Fibroblast of villous mesenchyme (primary cell): Measurements from ENCODE around the gene PLAAT4. TPM values are rescaled to one million over a fixed set of nuclear protein-coding genes. Genes with fewer than 3 reads are reported as not detected.
A peak's percentile ranks its signal among the peaks of the same experiment; 100 is the strongest.

Experiments used
- DNase-seq: peaks from one replicate; pipeline ENCODE4 v3.0.0-alpha.2; 2010; ENCODE audit warnings: low read depth
- H3K4me3 ChIP-seq: 2 replicates; pipeline ENCODE4 v1.5.1; 2011; ENCODE audit warnings: low read depth, mild to moderate bottlenecking, low read length
- total RNA-seq: library from RNA; depleted of rRNA; stranded (reverse); fragments of >200 nt; gene quantifications from 2 replicates; pipeline ENCODE4 v1.2.3, GENCODE V29; 2012
- TF ChIP-seq, protein P1 (sequence below): IDR thresholded peaks from 2 replicates; pipeline ENCODE4 v1.5.1; 2012; ENCODE audit warnings: low read depth, mild to moderate bottlenecking, low read length; ENCODE audit not compliant: insufficient read depth

The PLAAT4 gene, protein sequence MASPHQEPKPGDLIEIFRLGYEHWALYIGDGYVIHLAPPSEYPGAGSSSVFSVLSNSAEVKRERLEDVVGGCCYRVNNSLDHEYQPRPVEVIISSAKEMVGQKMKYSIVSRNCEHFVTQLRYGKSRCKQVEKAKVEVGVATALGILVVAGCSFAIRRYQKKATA
- 5.8 and 8.2 TPM in 2 replicates for total RNA-seq

- peak within 1 kb of the TSS; percentile 50 for H3K4me3 ChIP-seq
- TF ChIP-seq, protein P1, sequence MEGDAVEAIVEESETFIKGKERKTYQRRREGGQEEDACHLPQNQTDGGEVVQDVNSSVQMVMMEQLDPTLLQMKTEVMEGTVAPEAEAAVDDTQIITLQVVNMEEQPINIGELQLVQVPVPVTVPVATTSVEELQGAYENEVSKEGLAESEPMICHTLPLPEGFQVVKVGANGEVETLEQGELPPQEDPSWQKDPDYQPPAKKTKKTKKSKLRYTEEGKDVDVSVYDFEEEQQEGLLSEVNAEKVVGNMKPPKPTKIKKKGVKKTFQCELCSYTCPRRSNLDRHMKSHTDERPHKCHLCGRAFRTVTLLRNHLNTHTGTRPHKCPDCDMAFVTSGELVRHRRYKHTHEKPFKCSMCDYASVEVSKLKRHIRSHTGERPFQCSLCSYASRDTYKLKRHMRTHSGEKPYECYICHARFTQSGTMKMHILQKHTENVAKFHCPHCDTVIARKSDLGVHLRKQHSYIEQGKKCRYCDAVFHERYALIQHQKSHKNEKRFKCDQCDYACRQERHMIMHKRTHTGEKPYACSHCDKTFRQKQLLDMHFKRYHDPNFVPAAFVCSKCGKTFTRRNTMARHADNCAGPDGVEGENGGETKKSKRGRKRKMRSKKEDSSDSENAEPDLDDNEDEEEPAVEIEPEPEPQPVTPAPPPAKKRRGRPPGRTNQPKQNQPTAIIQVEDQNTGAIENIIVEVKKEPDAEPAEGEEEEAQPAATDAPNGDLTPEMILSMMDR: no peak
- DNase-seq: peak; percentile 89
These were observed at the start of gene PLAAT4 for GRCh38 chr11:63536669-63537292. Gene PLAAT4 (plus strand): TSS chr11:63536808. CDS start chr11:63536869, 61 bp downstream.

DNA sequence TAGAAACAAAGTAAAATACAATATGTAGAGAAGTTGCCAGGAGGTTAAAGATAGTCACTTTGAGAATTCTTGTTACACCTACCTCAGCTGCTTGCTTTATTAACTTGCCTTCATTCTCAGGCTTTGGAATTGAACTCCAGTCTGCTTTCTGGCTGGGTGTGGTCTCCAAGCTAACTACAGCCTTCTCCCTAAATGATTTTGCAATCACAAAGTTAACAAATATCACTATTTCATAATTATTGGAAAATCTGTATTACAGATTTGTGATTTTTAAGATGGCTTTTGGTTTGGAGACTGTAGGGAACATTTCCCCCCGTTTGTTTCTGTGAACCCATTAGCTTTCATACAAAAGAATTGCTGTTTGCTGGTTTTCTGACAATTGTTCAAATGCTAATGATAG is 47.8 kb upstream of the PLAAT4 start:
- DNase-seq: peak; percentile 39
- TF ChIP-seq, protein P1: no peak
- H3K4me3 ChIP-seq: no peak overlapping the region

GRCh38 chr11:63489879-63490278 is 46.7 kb upstream of the PLAAT4 start:
- TF ChIP-seq, protein P1: no peak
- H3K4me3 ChIP-seq: no peak overlapping the region
- peak; percentile 80 for DNase-seq

- peak within 1 kb of the TSS; percentile 60 for H3K4me3 ChIP-seq
- TF ChIP-seq, protein P1: no peak
- peak; percentile 50 for DNase-seq
These were observed 45.9 kb upstream of the PLAAT4 start, which contains the start of gene PLAAT5 for GRCh38 chr11:63490551-63491239. Gene PLAAT5 (minus strand): TSS chr11:63491167. CDS start chr11:63491034, 133 bp downstream.

DNA sequence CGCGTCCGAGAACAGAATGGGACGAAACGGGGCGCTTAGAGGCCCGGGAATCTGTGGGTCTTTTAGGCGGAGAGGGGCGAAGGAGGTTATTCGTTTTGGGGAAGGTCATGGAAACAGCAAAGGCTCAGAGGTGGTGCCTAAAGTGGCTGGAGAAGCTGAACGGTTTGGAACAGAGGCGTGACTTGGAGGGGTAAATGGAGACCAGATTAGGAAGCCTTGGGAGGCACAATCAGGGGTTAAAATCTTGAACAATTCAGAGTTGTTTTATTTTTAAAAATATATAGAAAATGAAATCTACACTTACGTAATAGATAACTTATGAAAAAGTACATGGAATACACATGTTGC is 45.4 kb upstream of the PLAAT4 start:
- H3K4me3 ChIP-seq: peak overlapping the region; percentile 60
- TF ChIP-seq, protein P1: no peak
- DNase-seq: no peak

GRCh38 chr11:63491636-63492372 is 44.8 kb upstream of the PLAAT4 start:
- TF ChIP-seq, protein P1: no peak
- H3K4me3 ChIP-seq: peak overlapping the region; percentile 60
- DNase-seq: peak; percentile 98
